ENCODE measurements around the gene ARHGEF40. TPM values are rescaled to one million over a fixed set of nuclear protein-coding genes. Genes with fewer than 3 reads are reported as not detected.

Gene ARHGEF40
- total RNA-seq, 1 donor from 2014 or later, result 57.3 TPM

DNA sequence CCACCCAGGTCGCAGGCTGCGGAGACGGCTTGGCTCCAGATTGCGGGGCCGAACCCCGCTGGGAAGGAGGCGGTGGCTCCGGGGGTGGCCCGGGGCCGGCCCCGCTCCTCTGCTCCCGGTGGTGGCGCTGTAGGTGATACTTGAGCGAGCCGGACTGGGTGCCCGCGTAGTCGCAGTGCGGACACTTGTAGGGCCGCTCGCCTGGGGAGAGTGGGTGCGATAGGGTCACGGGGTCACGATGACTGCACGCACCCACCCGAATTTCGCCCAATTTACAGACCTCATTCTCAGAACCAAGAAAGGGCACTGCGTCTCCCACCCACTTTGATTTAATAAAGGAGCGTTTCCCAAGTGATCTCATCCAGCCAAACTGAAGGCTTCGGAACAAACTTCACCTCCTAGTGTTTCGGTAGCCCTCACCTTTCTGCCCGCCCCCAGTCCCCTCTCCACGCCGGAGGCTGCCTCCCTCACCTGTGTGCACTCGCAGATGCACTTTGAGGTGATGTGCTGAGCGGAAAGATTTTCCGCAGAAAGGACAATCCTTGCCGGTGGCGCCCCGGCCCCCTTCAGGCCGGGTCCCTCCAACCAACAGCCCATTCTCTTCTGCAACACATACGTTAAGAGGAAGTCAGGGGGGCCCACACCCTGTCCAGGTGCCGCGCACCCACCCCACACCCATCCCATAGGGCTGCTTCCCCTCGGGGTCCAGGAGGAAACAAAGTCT, 21.0 kb downstream of the ARHGEF40 start:
- TF ChIP-seq, protein P1, sequence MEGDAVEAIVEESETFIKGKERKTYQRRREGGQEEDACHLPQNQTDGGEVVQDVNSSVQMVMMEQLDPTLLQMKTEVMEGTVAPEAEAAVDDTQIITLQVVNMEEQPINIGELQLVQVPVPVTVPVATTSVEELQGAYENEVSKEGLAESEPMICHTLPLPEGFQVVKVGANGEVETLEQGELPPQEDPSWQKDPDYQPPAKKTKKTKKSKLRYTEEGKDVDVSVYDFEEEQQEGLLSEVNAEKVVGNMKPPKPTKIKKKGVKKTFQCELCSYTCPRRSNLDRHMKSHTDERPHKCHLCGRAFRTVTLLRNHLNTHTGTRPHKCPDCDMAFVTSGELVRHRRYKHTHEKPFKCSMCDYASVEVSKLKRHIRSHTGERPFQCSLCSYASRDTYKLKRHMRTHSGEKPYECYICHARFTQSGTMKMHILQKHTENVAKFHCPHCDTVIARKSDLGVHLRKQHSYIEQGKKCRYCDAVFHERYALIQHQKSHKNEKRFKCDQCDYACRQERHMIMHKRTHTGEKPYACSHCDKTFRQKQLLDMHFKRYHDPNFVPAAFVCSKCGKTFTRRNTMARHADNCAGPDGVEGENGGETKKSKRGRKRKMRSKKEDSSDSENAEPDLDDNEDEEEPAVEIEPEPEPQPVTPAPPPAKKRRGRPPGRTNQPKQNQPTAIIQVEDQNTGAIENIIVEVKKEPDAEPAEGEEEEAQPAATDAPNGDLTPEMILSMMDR (IDR thresholded peaks at IDR 0.05; ENCODE audit: unreplicated experiment), result no peak
- Mint-ChIP-seq H3K27ac (peak overlapping the region; percentile 80), H3K4me1 (ENCODE audit: low read depth) (peaks cover 27% of the 10 kb centered on the region), H3K27me3 (no peaks in the 10 kb centered on the region), H3K36me3 (ENCODE audit: insufficient read depth) (peaks cover 35% of the 10 kb centered on the region), H3K9me3 (ENCODE audit: low read depth) (no peaks in the 10 kb centered on the region), H3K4me3 (ENCODE audit: low read depth) (no peak overlapping the region)
- DNase-seq (ENCODE audit: low spot score, unreplicated experiment), result no peak

DNA sequence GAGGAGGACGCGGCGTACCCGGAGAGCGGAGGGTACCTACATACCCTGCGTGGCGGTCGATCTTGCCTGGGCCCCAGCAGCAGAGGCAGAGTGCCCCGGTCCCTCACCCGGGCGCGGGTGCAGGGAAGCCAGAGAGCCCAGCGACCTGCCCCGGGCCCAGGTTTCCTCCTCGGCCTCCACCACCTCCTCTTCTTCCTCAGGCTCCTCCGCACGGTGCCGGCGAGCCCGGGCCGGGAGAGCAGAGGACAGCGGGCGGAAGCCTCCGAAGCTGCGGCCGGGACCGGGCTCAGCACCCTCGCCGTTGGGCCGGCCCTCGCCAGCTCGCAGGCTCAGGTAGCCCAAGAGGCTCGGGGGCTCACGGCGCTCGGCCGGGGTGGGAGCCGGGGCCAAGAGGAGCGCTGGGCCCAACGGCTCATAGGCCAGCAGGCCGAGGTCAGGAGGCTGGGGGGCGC, 21.7 kb downstream of the ARHGEF40 start:
- Mint-ChIP-seq H3K9me3 (ENCODE audit: low read depth) (no peaks in the 10 kb centered on the region), H3K27ac (peak overlapping the region; percentile 80), H3K27me3 (no peaks in the 10 kb centered on the region), H3K36me3 (ENCODE audit: insufficient read depth) (peaks cover 29% of the 10 kb centered on the region), H3K4me1 (ENCODE audit: low read depth) (peaks cover 32% of the 10 kb centered on the region), H3K4me3 (ENCODE audit: low read depth) (no peak overlapping the region)
- no peak for DNase-seq (ENCODE audit: low spot score, unreplicated experiment)
- TF ChIP-seq, protein P1 (IDR thresholded peaks at IDR 0.05; ENCODE audit: unreplicated experiment), result no peak

DNA sequence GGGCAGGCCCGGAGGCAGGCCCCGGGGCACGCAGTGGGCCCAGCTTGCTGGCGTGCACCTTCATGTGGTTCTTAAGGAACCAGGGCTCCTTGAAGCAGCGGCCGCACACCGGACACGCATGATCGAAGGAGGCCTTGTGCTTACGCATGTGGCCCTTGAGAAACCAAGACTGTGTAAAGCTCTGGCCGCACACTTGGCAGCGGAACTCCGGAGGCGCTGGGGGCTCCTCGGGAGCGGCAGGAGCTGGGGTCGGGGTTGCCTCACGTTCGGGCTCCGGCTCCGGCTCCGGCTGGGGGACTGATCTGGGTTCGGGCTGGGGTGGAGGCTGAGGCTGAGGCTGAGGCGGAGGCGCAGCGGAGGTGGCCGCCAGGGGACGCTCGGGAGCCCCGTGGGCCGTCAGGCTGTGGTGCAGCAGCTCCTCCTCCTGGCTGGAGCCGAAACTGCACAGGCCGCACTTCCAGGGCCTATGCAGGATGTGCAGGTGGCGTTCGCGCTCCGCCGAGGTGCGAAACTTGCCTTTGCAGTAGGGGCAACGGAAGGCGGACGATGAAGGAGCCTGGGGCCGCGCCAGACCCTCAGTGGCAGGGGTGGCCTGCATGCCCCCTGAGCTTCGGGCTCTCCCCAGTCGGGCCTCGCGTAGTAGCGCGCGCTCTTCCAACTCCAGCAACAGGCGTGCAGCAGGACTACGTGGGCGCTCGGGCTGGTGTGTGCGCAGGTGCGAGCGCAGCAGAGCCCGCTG, 22.3 kb downstream of the ARHGEF40 start:
- TF ChIP-seq, protein P1 (IDR thresholded peaks at IDR 0.05; ENCODE audit: unreplicated experiment), result peak; percentile 98
- Mint-ChIP-seq H3K36me3 (ENCODE audit: insufficient read depth) (peaks cover 29% of the 10 kb centered on the region), H3K4me1 (ENCODE audit: low read depth) (peaks cover 36% of the 10 kb centered on the region), H3K27me3 (no peaks in the 10 kb centered on the region), H3K9me3 (ENCODE audit: low read depth) (no peaks in the 10 kb centered on the region), H3K4me3 (ENCODE audit: low read depth) (no peak overlapping the region), H3K27ac (no peak overlapping the region)
- peak; percentile 76 for DNase-seq (ENCODE audit: low spot score, unreplicated experiment)

DNA sequence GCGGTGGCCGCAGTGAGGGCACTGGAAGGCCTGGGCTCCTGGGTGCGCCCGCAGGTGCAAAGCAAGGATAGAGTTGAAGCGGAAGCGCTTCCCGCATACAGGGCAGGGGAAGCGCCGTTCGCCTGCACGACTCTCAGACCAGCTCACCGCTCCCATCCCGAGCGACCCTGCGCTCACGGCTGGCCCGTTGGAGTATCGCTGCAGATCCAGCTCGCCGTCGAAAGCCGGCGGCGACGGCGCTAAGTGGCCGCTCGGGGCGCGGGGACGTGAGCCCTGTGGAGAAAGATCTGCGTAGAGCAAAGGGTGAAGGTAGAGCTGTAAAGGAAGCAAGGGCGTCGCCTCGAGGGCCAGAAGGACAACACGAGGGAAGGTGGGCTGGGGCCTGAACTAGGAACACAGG, 22.9 kb downstream of the ARHGEF40 start:
- H3K27ac Mint-ChIP-seq, result peak overlapping the region; percentile 85
- no peak overlapping the region for H3K4me3 Mint-ChIP-seq (ENCODE audit: low read depth)
- peaks cover 28% of the 10 kb centered on the region for H3K36me3 Mint-ChIP-seq (ENCODE audit: insufficient read depth)
- DNase-seq (ENCODE audit: low spot score, unreplicated experiment), result no peak
- peaks cover 36% of the 10 kb centered on the region for H3K4me1 Mint-ChIP-seq (ENCODE audit: low read depth)
- TF ChIP-seq, protein P1 (IDR thresholded peaks at IDR 0.05; ENCODE audit: unreplicated experiment), result no peak
- H3K27me3 Mint-ChIP-seq, result no peaks in the 10 kb centered on the region
- H3K9me3 Mint-ChIP-seq (ENCODE audit: low read depth), result no peaks in the 10 kb centered on the region

DNA sequence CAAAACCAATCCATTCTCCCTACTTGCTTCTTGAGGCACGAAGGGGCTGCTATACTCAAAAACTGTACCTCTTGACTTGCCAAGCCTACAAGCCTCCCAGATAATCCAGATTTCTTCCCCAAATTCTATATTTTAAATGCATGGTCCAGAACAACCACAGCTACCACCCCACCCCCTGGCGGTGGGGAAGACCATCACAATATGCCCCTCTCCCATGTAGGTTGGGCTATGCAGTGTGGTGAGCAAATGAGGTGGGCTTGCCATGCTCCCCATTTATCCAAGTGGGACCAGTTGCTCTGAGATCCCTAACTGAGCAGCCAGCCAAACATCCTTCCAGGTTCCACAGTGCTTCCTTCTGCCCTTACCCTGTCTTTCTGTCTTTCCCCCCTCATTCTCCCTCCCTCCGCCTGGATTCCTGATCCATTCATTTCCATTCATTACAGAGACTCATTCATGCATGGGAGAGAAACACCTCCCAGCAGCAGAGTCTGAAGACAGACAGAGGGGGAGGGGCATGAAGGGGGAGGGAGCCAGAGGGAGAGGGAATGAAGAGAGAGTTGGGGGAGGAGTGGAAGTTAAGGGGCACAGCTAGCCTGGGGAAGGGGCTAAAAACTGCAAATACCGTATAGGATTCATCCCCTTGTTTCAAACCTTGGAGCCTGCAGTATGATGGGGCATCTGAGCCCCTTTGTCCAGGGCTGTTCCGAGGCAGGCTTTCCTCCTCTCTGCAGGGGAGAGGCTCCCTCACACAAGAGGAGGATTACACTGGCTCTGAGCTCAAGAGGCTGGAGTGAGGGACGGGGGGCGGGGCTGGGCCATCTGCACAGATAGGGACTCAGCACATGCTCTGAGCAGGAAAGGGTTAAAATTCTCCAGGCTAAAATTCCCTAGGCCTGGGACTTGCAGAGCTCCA, 23.9 kb downstream of the ARHGEF40 start:
- peaks cover 24% of the 10 kb centered on the region for H3K36me3 Mint-ChIP-seq (ENCODE audit: insufficient read depth)
- peak overlapping the region; percentile 59 for H3K27ac Mint-ChIP-seq
- TF ChIP-seq, protein P1 (IDR thresholded peaks at IDR 0.05; ENCODE audit: unreplicated experiment), result peak; percentile 44
- DNase-seq (ENCODE audit: low spot score, unreplicated experiment), result no peak
- H3K9me3 Mint-ChIP-seq (ENCODE audit: low read depth), result no peaks in the 10 kb centered on the region
- peaks cover 39% of the 10 kb centered on the region for H3K4me1 Mint-ChIP-seq (ENCODE audit: low read depth)
- H3K4me3 Mint-ChIP-seq (ENCODE audit: low read depth), result no peak overlapping the region
- H3K27me3 Mint-ChIP-seq, result no peaks in the 10 kb centered on the region
